Stimulated activated CD4-positive, alpha-beta T cell treated with anti-CD3 and anti-CD28 coated beads, Interleukin-1b, Interleukin-23, amount 100 ng/mL, for 48 hours (primary cell): ENCODE data around the gene LGMN.

Experiments used
- DNase-seq: peaks from one replicate; pipeline ENCODE4 v3.0.0-alpha.2; 2020

LGMN gene

GRCh38 chr14:92670643-92671366, 77.6 kb downstream of the LGMN start:
- no peak for DNase-seq

DNA sequence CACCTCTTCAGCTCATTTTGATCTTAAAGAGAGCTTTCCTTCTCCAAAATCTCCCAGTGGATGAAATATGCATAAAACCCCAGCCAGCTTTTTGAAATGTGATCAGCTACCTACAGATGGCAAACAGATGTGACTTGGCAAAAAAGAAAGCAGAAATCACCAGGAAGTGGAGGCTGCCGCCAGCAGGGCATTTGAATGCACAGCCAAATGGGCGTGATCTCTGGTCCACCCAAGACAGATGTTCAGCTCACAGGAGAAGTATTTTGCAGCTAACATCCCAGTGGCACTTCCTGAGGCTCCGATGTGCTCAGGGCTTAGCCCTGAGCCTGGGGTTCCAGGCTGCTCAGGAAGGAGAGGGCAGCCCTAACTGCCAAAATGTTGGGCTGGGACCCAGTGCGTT, 78.3 kb downstream of the LGMN start:
- no peak for DNase-seq

DNA sequence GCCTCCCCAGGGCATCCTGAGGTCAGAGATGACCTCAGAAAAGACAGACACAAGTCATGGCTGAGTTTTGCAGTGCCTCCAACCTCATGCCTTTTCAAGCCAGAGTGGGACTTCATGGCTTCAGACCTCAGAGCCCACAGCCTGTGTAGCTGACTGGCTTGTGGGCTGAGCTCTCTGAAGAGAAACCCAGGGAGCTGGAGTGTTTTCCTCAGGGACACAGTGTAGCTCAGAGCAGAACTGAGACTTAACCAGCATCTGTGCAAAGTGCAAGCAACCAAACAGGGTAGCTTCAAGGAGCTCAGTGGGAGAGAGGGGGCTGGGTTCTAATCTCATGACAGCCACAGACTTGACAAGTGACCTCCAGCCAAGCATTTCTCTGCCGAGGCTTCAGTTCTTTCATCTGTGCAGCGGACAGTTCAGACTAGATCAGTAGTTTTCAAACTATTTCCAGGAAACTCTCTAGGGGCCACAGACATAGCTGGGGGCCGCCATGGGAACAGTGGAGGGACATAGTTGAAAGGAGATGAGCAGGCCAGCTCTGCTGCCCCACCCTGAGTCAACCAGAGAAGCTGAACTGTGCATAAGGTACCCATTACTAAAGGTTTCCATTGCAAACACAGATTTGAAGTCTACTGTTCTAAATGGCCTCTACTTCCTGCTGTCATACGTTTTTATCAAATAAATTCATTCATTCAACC, 80.0 kb downstream of the LGMN start:
- DNase-seq = no peak

DNA sequence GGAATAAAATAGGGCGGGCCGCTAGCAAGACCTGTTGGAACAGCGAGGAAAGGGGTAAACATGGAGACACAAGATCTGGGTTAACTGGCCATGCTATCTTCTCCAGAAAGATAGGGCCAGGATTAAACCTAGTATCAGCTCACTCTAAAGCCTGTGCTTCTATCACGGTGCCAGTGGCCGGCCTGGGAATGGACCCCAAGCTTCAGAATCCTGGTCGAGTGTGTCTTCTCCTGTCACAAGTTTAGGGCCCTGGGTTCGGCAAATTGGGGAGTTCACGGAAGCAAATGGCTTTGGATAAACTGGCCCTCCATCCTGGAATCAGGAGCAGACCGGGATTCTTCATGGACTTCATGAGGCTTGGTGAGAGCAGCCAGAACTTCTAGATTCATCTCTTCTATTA, 82.2 kb downstream of the LGMN start:
- DNase-seq = no peak

- DNase-seq = no peak
Measured at GRCh38 chr14:92665661-92666110, 82.7 kb downstream of the LGMN start.

- no peak for DNase-seq
Measured at GRCh38 chr14:92663049-92663448, 85.4 kb downstream of the LGMN start.

DNA sequence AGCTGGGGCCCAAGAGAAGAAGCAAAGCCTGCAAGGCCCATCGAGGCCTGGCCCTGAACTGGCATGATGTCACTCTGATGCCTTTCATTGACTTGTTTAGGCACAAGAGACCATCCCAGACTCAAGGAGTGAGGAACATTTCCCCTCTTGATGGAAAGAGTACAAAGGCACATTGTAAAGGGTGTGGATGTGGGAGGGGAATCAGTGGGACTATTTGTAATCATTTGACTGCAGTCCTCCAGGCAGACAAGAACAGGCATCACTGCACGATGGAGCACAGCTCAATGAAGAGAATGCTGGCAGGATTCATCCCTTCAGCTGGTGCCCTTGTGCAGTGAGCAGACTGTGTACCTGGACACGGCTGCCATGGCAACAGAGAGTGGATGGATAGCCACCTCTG, 87.9 kb downstream of the LGMN start:
- DNase-seq = no peak

DNA sequence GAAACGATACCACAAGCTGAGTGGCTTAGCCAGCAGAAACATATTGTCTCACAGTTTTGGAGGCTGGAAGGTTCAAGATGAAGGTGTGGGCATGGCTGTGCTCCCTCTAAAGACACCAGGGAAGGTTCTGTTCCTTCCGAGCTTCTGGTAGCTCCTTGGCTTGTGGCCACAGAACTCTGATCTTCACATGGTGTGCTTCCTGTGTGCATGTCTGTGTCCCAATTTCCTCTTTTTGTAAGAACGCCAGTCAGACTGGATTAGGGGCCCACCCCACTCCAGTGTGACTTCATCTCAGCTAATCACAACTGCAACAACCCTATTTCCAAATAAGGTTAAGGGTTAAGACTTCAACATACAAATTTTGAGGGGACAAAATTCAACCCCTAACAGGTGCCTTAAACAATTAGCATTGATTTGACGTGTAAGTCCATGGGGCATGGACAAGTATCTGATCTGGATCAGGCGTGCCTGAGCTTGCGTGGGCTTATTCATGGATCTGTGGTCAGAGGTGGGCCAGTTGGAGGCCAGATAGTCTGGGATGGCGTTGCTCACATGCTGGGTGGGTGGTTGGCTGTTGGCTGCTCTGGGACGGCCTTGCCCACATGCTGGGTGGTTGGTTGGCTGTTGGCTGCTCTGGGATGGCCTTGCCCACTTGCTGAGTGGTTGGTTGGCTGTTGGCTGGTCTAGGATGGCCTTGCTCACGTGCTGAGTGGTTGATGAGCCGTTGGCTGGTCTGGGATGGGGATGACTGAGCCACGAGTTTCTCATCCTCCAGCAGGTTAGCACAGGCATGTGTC, 88.5 kb downstream of the LGMN start:
- no peak for DNase-seq

GRCh38 chr14:92658684-92659083, 89.7 kb downstream of the LGMN start:
- no peak for DNase-seq

GRCh38 chr14:92658160-92658559, 90.3 kb downstream of the LGMN start:
- no peak for DNase-seq

GRCh38 chr14:92657457-92658142, 90.8 kb downstream of the LGMN start:
- no peak for DNase-seq

DNA sequence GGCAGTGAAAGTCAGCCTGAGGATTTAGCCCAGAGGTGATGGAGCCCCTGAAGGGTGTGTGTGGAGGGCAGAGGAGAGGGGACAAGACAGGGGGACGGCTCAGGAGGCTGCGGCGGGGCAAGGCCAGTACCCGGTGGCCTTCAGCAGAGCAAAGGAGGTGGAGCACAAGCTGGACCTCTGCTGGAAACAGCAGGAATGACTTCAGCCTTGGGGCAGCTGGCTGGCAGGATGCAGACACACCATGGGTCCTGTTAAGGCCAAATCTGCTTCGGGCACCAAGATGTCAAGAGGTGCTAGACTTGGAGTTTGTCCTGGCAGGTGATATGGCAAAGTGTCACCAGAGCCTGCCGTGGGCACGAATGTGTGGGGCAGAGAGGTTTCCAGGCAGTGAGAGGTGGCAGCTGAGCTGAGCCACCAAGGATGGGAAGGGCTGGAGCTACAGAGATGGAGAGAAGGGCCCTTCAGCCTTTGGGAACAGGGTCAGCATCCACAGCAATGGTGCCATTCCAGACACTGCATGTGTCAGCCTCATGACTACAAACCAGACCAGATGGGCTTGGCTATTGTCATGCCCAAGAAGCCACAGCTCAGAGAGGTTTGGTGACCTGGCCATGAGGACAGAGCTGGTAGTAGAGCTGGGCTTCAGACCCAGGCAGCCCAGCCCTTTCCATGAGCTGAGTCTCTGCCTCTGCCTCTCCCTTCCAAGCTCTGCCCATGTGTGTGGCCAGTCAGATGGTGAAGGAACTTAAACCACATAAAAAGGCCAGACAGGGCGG, 91.9 kb downstream of the LGMN start:
- no peak for DNase-seq

DNA sequence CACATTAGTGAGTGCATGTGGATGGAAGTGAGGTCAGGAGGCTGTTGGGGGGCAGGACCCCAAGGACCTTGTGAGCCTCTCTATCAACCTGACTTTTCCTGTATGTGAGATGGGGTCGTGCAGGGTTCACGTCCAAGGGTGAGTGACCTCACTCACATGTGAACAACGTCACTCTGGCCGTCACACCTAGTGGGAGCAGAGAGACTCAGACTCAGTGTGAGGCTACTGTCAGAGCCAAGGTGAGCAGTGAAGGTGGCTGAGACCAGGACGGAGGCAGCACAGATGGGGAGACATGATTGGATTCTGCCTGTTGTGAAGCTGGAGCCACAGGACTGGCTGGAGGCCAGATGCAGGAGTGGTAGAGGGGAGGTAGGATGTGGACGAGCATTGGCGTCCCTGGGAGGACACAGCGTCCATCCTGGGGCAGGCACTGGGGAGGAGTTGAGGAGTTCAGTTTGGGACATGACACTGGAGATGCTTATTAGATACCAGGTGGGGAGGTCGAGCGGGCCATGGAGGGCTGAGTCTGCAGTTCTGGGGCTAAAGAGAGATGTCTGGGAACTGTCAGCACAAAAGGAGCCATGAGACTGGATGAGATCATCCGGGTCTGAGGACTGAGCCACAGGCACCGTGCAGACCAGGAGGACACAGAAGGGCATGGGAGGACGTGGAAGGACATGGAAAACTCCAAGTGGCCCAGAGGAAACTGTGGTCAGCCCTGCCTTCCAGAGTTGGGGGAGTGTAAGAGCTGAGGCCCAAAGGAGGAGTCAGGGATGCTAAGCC, 92.8 kb downstream of the LGMN start:
- no peak for DNase-seq

GRCh38 chr14:92654239-92654901, 94.1 kb downstream of the LGMN start:
- no peak for DNase-seq
